Measurements from ENCODE around the gene ARL5A.

ARL5A gene

DNA sequence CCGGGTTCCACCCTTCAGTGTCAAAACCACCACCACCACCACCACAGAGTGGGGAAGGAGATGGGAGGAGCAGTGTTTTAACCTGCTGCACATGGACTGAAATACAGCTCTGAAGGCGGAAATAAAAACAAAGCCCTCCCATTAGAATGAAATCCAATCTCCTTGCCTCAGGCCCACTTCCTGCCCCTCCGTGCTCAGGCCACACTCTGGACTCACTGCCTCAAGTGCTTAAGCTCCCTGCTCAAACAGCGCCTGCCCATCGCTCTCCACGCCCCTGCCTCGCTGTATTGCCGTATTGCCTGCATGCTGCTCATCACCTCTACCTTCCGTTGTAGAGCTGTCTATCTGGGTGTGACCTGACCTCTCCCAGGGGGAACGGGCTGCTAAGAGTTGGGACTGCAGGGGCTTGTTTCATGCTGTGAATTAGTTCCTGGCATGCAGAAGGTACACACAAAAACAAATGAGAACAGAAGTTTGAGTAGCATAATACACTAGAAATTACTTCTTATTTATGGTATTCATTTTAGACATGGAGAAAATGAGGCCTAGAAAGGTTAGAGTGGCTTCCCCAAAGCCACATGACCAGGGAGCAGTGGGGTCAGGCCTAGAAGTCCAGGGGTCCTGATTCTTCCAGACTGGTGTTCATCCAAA lies 62.3 kb downstream of the ARL5A start:
- DNase-seq, result no peak

DNA sequence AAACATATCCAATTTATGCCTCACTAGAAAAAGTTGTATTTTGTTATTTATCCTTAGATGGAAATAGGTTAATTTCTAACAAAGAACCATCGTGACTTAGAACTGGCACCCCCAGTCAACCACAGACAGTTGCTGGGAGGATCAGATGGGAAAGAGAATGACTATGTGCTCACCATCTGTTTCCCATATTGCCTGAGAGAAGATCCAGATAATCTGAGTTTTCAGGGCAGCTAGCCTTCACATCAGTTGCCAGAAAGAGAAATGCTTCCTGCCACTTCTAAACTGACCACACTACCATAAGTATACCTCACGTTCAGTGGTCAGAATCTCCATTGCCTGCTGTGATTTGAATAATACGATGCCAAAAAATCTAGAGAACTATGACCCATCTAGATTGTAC lies 65.5 kb downstream of the ARL5A start:
- no peak for DNase-seq

DNA sequence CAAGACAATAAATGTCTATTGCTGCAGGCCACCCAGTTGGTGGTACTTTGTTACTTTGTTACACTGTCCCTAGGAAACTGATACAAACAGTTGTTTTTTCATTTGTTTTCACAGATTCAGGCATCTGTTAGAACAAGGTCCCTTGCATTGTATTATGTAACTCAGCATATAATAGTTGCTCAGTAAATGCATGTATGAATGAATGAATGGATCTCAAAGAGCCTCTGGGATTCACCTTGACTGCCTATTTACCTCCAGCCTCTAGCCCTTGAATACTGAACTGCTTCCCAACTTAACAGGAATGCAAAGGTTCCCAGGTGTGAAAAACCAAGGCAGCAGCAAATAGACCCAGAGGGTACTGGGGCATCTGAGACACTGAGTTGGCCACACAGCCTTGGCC lies 66.5 kb downstream of the ARL5A start:
- DNase-seq, result no peak

DNA sequence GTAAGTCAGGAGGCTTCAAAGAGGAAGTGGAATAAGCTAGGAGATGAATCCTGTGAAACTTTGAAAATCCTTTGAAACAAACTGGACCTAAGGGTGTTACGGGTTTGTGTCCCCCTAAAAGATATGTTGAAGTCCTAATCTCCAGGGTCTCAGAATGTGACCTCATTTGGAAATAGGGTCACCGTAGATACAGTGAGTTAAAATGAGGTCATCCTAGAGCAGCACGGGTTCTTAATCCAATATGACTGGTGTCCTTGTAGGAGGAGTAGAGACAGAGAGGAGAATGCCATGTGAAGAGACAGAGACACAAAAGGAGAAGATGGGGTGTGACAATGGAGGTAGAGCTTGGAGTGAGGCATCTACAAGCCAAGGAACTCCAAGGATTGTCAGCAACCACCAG lies 67.0 kb downstream of the ARL5A start:
- no peak for DNase-seq

DNA sequence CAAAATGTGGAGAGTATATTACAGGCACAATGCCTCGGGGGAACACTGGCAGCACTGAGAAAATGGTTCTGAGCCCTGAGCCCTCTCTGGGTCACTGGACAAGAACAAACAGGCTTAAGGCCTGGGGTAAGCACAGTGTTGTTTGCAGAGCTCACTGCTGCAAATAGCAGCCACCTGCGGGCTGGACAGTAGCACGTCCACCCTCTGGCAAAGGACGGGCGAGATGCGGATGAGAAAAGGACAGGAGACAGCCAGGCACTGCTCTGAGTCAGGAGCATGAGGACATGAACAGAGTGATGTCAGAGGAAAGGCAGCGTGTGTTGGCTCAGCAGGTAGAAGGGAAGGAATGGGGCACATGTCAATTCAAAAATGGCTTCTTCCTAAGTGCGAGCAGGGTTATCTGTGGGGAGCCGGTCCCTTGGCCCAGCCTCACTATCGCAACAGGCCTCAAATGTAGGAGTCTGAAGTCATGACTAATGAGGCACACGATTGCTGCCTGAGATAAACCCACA lies 68.0 kb downstream of the ARL5A start:
- no peak for DNase-seq

DNA sequence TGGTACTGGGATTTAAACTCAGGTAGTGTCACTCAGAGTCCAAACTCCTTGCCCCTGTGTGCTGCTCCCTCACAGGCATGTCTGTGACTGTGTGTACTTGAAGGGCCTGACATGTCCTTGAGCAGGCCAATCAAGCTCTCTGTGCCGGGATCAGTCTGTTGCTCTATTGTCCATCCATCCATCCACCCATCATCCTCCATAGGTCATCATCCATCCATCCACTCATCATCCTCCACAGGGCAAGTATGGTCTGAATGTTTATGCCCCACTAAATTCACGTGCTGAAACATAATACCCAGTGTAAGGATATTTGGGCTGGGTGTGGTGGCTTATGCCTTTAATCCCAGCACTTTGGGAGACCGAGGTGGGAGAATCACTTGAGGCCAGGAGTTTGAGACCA lies 69.5 kb downstream of the ARL5A start:
- no peak for DNase-seq

DNA sequence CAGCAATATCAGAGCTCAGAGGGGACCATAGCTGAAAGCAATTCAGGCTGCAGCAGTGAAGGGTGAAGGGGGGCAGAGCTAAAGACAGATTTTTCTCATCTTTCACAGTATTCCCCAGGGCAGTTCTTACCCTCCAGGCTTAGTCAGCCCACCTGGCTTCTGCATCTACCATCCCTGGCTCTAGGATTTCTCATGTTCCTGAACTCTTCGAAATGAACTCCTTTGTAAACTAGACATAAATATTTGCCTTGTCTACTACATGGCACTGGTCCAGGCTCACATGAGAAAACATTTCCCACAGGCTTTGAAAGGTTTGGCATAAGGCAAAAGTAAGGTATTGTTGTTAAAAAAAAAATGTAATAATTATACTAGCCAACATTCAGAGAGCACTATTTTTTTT lies 70.4 kb downstream of the ARL5A start:
- DNase-seq, result no peak

DNA sequence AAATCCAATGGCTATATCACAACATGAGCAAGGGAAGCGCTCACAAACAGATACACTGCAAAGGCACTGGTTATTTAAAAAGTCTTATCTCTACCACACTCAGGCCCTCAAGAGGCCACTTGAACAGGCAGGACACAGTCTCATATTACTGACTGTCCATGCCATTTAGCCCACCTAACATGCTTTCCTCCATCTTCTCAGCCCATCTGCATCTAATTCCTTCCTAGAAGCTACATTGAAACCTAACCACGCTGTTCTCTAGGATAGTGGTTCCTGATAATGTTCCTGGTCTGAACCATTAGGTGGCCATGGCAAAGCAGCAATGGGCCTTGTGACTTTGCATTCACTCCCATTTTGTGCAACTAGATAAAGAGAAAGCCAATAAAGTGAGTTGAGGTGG lies 71.4 kb downstream of the ARL5A start:
- DNase-seq, result no peak

DNA sequence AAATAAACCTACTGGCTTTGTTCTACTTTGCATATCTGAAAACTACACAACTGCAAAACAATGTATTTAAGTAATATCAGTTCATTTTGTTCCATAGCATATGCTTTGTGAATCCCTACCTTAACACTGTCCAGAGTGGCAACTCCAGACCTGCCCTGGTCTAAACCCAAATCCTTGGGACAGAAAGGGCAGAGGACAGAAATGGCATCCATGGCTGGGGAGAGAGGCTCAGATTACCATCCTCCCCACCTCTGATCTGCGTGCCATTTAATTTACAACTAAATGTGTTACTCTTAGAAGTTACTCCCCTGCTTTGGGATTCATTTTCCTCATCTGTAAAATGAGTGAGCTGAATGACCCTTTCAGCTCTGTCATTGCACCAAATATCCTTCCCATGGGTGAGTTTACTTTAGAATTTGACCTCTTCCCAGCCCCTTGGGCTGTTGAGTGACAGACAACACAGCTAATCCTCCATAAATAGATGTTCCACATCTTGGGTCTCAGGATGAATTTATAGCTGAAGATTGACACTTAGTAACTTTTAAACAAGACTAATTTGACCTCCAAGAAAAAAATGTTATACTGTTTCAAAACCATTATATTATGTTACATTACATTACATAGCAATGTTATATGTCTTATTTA lies 73.8 kb downstream of the ARL5A start:
- DNase-seq, result no peak

DNA sequence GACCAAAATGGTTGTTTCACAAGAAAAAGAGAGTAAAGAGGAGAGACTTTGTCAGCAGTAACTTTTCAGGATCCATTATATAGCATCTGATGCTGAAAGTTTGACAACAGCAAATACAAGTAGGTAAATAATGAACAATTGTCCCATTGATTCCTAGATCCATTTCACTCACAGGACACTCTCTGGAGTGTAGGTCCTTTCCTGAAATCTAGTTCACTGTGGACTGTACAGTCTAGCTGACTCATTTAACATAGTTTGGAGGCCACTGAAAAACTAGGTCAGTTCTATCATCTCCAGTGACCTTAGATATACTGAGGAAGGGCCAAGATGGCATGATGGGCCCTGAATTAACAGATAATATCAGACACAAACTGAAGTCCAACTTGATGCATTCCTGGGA lies 74.7 kb downstream of the ARL5A start:
- no peak for DNase-seq
